ENCODE measurements around the gene LYSMD2.
"Not testable (repeated sequence)": the region's sequence is repeated elsewhere in the genome, so short reads cannot be mapped to it uniquely, and the experiment has no call there.

The LYSMD2 gene, protein sequence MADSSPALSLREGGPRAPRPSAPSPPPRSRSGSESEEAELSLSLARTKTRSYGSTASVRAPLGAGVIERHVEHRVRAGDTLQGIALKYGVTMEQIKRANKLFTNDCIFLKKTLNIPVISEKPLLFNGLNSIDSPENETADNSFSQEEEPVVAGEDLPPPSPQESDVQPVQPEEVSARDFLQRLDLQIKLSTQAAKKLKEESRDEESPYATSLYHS

DNA sequence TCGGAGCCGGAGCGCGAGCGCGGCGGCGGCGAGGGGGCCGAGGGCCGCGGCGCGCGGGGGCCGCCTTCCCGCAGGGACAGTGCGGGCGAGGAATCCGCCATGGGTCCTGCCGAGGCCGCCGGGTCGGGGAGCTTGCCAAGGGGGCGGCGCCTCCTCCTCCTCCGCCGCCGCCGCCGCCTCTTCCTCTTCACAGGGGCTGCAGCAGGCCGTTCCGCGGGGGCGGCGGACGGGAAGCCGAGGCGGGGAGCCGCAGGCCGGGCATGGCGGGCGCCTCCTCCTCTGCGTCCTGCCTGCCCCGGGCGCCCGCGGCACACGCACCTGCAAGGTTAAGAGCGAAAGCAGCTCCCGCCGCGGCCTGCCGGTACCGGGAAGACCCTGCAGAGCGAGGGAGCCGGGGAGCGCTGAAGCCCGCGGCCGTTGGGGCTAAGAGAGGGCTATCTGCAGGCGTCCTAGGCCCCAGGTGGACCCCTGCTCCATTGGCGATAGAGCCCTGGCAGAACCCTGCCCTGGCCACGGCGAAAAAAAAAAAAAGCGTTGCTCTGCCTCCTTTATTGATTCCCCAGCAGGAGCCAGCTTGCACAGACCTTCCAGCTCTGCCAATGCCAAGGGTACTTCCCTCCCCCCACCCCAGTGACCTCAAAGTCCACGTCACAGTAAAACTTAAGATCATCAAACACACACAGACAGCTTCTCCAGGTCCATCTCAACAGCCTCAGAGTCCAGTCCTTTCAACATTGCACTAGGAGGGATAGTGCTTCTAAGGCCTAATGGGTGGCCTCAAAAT lies at the start of gene LYSMD2:
Gene LYSMD2 (minus strand): TSS at position 134 of the 784 bp plus-strand sequence. CDS start 33 bp downstream, at position 101.
- peak; percentile 75 for DNase-seq

DNA sequence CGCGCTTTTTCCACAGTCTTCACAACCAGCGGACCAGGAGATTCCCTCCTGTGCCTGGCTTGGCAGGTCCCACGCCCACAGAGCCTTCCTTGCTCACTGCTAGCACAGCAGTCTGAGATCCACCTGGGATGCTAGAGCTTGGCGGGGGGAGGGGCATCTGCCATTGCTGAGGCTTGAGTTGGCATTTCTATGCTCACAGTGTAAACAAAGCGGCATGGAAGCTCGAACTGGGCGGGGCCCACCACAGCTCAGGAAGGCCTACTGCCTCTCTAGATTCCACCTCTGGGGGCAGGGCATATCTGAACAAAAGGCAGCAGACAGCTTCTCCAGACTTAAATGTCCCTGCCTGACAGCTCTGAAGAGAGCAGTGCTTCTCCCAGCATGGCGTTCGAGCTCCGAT lies 49.7 kb upstream of the LYSMD2 start:
- DNase-seq: not testable (repeated sequence)

DNA sequence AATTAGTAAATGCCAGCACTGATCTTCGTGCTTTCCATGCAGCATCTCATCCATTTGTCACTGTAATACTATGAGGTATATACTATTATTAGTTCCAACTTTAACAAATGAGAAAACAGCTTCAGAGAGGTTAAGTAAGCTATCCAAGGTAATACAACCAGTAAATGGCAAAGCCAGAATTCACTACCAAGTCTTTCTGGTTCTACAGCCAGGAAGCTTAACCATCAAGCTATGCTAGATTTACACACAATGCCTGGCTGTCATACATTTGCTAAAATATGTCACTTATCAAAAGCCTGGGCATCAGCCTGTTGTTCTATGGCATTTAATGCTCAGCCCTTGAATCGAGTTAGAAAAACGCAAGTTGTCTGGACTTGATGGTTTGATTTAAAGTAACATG lies 46.5 kb upstream of the LYSMD2 start:
- DNase-seq: no peak

DNA sequence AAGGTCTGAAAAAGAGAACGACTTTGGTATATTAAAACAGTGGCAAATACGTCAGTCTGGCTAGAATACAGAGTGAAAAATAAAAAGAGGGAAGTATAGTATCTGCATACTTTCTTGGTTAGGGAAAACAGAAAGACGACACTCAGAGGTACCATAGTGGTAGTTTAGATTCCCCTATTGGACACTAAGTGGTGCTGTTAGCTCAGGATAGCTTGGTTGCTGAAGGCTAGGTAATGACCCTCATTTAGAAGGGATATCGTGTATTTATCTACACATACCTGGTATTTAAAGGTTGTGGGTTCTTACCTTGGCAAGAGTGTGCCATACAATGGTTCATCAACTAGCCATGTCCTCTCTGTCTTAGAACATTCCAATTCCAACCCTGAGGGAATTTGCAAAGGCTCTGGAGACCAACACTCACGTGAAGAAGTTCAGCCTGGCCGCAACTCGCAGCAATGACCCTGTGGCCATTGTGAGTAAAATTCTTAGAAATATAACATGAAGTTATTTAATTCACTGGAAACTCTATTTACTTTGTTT lies 45.0 kb upstream of the LYSMD2 start:
- DNase-seq: no peak

DNA sequence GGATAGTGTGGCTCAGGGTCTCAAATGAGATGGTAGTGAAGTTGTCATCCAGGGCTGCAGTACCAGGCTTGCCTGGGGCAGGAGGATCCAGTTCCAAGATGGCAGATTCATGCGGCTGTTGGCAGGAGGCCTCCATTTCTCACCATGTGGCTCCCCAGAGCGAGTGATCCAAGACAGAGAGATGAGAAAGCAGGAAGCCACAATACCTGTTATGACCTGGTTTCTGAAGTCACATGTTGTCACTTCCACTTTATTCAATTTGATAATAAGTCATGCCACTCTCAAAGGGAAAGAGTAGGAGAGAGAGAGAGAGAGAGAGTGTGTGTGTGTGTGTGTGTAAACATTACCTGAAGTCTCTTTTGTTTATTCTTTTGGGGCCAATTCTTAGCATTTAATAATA lies 44.1 kb upstream of the LYSMD2 start:
- DNase-seq: no peak

DNA sequence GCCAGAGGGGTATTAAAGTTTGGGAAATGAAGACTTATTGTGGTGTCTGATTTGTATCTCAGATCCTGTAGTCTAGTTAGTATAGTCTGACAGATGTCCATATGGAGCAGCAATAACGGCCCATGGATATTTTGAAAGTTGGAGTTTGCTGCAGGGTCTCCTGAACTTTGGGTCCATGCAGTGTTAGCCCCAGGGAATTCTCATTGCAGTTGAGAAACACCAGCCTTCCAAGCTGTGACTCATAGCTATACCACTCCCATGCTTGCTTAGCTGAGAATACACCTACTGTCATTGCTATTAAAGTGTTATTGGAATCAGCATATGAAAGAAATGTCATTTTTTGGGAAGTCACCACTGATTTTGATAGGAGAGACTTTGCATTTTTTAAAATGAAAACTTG lies 43.2 kb upstream of the LYSMD2 start:
- no peak for DNase-seq

DNA sequence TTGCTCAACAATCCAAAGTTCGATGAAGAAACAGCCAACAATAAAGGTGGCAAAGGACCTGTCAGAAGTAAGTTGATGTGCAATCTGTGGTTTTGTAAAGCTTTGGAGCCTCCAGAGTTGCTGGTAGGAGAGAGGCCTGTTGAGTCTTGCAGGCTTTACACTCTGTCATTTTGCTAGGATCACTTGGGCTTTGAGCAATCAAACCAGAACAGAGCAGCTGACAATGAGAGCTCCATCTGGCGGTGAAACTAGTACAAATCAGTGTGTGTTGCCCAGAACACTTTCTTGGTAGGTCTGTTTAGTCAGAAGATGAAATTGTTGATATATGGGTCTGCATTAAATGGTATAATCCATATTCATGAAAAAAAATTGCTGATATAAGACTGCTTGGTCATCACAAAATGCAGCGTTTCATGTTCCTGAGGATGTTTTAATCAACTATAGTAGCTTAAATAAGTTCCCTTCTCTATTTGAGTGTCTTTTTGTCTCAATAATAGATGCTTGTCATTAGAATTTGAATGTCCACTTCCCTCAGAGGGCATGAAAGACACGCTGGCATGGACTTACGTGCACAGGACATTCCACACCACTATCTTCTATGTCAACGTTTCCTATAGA lies 39.6 kb upstream of the LYSMD2 start:
- peak; percentile 66 for DNase-seq

DNA sequence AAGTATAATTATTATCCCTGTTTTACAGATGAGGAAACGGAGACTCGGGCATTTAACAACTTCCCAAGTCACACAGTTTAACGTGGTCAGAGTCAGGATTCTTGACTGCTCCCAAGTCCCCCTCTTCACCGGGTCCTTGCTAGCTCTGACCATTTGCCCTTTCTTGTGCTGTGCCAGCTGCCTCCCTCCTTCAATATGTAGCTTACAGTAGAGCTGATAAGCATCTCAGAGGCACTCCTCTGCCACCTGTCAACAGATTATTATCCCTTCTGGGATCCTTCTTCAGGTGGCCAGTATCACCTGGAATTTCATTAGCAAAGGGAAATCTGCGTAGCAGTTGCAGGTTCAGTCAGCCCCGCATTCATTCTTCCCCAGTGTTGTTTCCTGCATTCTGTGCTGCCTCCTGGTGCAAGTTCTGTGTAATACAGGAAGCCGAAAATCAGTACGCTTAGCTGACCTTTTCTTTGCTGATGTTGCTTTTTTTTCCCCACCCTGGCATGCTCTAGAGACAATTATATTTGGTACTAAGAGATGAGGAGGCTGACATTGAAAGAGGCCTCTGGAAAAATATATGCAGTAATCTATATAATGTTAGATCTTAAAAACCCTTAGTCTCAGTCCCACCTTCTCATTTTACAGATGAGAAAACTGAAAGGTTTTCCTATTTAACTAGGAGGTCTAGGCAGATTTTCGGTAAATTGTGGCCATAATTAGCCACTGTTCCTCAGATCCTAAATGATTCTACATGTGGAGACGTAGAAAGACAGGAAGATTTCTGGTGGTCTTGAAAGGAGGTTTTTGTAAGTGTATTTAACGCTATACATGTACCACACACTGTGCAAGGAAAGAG lies 38.7 kb upstream of the LYSMD2 start:
- DNase-seq: peak; percentile 53

DNA sequence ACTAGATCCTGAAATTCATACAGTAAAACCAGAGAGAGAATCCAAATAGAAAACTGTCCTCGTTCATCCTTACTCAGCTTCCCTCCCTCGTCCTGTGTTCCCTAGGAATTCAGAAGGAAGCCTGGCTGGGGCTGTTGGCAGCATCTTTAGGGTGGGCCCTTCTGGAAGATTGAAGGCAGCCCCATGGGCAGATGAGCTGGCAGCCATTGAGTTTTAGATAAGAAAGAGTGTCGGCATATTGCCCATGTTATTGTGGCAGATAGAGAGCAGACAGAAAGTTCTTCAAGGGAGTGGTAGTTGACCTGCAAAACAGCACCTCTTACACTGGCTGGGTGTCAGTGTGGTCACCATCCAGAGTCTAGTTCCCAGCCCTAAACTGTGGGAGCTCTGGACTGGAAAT lies 37.5 kb upstream of the LYSMD2 start:
- no peak for DNase-seq

DNA sequence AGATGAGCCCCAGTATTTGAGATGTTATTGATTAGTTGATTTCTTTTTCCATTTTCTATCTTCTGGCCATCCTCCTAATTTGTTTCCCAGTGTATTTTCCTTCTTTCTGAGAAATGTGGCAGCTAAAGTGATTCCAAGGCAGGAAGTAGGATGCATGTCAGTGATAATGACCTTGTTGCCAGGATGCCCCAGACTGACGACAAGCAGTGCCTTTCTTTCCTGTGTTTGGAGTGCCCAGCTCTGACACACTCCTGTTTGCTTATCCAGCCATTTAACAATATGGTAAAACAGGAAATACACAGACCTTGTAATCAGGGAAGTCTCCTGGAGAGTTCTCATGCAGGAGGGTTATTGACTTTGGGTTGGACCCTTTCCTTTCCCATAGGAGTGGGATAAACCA lies 34.3 kb upstream of the LYSMD2 start:
- DNase-seq: no peak

DNA sequence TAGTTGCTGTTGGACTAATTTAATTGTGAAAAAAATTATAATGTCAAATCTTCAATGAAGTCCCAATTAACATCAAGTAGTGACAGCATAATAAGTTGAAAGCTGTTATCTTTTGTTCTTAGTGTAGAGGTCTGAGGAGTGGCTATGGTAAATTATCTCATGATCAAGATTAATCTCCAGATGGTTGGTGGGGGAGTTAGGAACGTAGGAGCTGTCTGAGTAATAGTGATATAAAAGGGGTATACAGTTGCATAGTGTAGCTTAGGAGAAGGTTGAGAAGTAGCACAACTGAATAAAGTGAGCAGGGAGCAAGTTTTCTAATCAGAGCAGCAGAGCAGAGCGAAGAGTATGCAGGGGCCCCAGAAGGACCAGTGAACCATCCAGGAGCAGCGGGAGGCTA lies 33.4 kb upstream of the LYSMD2 start:
- DNase-seq: no peak

DNA sequence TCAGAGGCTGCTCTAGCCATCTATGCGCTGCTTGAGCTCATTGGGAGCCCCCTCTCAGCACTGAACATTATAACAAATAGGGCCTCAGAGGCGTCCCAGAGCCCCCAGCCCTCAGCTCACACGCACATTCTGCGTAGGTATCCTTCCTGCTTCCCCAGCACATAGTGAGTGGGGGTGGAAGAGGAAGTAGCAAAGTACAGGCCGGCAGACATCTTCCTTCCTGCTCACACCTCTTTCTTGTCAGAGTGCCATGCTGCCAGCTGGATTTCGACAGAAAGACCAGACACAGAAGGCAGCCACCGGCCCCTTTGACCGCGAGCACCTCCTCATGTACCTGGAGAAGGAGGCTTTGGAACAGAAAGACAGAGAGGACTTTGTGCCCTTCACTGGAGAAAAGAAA lies 30.6 kb upstream of the LYSMD2 start:
- DNase-seq: no peak

DNA sequence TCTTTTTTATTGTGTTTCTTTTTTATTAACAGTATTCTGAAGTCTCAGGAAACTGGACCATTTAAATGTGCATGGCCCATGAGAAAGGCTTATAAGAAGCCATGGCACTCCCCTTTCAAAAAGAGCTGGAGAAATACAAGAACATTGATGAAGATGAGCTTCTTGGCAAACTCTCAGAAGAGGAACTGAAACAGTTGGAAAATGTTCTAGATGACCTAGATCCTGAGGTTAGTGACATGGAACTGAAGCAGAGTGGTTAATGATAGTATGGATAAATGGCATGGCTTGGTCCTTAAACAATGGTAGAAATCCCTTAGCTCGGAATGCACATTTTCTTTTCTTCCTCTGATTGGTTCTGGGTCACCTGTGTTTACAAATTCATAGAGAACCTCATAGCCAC lies 28.9 kb upstream of the LYSMD2 start:
- DNase-seq: no peak

DNA sequence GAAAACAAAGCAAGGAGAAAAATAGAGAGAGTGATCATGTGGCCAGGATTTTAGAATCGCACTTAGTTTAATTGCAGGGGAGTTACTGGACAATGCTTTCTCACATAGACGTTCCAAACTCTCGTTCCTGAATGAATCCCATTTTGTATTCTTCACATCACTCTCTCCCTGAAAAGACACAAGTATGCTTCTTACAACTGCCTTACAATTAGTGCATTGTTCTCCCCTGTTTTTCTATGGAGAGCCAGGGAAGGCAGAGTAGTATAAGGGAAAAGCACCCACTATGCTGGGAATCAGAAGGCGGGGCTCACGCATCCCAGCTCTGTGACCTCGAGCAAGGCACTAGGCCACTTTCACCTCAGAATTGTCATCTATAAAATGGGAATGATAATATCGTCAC lies 28.3 kb upstream of the LYSMD2 start:
- no peak for DNase-seq

DNA sequence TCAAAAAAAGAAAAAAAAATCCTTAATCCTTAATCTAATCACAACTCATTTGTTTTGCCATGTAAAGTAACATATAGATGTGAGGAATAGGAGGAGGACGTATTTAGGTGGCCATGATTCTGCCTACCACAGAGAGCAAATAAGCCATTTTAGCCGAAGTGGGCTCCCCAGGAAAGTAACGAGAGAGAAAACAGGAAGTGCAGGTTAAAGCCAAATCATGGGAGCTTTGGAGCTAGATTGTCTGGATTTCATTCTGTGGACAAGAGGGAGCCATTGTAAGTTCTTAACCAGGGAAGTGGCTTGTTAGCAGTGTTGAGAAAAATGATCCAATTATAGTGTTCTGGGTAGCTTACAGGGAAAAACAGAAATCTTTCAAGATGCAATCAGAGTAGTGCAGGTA lies 23.4 kb upstream of the LYSMD2 start:
- no peak for DNase-seq

DNA sequence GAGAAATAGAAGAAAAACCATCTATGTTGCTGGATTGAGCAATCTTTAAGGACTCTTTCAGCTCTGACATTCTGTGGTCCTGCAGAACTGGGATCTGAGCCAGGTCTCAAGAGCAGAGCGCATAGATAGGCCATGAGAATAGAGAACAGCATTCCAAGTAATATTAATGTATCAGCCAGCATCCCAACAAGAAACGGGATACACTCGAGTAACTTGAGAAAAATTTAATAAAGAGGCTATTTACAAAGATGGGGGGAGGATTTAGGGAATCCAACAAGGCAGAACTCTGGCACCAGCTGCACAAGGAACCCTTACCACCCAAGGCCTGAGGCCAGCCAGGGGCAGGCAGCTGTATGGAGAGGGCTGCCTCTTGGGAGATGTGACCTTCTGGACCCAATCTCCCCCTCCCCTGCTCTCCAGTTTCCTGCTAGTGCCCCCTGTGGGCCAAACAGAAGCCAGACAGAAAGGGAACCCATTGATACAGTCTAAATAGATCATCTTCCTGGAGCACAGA lies 22.2 kb upstream of the LYSMD2 start:
- DNase-seq: peak; percentile 35

DNA sequence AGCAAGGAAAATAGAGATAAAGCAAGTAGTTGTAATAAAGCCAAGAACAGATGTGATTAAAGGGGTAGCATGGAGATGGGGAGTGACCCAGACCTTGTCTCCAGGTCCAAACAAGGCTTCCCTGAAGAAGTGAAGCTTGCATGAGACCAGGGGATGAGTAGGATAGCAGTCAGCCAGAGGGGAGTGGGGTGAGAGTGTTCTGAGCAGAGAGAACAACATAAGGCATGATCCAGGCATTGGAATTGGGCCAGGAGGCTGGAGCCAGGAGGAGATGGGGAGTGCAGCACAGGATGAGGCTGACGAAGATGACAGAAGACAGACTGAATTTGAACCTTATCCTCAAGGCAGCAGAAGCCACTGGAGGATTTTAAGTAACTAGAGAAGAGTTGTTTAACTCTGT lies 21.2 kb upstream of the LYSMD2 start:
- DNase-seq: no peak

DNA sequence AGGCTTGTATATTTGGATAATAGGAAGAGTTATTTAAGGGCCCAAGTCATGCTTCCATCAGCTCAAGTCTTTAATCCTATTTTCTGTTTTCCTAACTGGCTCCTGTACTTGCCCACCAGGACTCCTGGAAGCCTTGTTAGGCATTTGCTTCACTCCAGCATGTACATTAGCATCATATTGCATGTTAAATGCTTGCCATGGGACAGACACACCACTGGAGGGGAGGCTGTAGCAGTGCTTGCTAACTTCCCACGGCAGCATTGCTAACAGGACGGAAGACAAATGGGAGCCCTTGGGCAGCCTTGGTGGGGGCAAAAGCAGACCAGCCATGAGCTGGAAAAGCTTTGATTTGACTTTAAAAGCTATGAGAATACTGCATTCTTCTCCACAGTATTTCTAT lies 20.0 kb upstream of the LYSMD2 start:
- DNase-seq: no peak

DNA sequence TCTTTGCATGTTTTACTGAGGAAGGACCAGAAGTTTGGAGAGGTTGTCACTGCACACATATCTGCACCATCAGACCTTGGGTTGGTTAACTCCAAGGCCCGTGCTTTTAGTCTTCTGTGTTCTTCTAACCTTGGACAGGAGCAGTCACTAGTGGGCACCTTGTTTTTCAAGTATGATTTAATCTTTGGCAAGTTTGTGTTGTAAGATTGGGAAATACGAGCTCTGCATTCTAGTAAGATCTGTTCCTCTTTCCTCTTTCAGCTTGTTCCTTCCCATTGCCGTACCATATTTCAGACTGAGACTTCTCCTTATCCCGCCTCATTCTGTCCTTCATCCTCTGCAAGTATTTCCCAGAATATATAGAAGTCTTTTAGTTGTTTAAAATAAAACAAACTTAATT lies 19.0 kb upstream of the LYSMD2 start:
- DNase-seq: no peak

DNA sequence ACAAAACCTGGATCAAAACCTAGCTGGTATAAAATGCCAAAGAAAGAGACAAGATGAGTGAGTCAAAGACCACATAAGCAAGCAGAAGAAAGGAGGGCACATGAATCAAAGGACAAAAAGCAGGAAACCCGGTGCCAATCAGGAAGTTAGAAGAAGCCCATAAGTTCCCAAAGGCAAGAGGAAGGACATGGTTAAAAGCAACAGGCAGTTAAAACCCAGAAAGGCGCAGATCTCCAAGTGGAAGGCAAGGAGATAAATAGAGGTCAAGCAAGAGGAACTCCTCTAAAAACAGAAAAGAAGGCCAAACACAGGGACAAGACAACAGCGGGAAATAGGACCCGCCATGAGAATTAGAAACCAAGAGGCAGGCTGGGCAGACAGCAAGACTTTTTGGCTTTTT lies 18.3 kb upstream of the LYSMD2 start:
- DNase-seq: no peak

DNA sequence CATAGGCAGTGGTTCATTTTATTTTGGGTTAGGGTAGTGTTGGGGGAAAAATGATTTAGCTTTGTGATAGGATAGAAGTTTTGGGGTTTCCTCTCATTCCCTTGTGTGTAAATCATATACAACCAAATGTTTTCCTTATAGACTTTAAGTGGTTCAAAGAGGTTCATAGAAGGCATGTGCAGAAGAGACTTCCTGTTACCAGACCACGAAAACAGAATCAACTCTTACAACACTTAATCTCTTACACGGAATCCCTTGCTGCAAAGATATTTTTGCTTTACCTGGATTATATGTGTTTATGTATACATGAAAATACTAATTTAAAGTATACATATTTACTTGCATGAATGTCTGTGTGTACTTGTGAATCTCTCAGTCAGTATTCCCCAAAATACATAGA lies 16.8 kb upstream of the LYSMD2 start:
- DNase-seq: no peak

DNA sequence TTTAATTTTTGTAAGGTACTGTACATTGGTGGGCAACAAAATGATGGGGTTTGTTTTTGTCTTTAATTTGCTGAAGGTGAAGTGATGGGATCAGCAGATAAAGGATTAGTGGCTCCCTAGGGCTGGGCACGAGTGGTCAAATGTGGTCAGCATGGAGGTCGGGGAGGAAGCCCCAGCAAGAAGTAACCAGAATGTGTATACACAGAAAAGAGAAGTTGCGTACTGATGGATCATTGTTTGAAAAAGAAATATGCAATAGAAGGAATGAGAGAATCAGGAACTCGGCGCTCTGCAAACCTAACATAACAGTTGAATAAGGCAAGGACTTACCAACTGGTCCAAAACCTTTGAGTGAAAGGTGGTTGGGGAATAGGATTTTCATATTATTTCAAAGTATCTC lies 15.4 kb upstream of the LYSMD2 start:
- DNase-seq: no peak

Data from stimulated activated CD8-positive, alpha-beta memory T cell treated with anti-CD3 and anti-CD28 coated beads, Interleukin-4, amount 100 ng/mL, for 48 hours (primary cell).